GM18511 (cell line): ENCODE data around the gene TGFBI.

ENCODE experiments used
- ATAC-seq: cut with Tn5 transposase; IDR thresholded peaks from one replicate; pipeline ENCODE4 v1.9.1; 2021; ENCODE audit warnings: mild to moderate bottlenecking, moderate library complexity; ENCODE audit not compliant: unreplicated experiment

The TGFBI gene

GRCh38 chr5:136061630-136062365 lies 33.0 kb downstream of the TGFBI start:
- no peak for ATAC-seq

- peak; percentile 82 for ATAC-seq
These were observed 33.8 kb downstream of the TGFBI start for GRCh38 chr5:136062366-136063274.

- no peak for ATAC-seq
These were observed 35.1 kb downstream of the TGFBI start for GRCh38 chr5:136063778-136064465.

- ATAC-seq: no peak
These were observed 35.7 kb downstream of the TGFBI start for GRCh38 chr5:136064510-136064909.

- no peak for ATAC-seq
These were observed 36.8 kb downstream of the TGFBI start for GRCh38 chr5:136065588-136065987.

- no peak for ATAC-seq
These were observed 38.0 kb downstream of the TGFBI start for GRCh38 chr5:136066661-136067271.

GRCh38 chr5:136067422-136067821 lies 38.6 kb downstream of the TGFBI start:
- ATAC-seq: no peak

- no peak for ATAC-seq
These were observed 41.9 kb downstream of the TGFBI start for GRCh38 chr5:136070486-136071285.

GRCh38 chr5:136073714-136074529 lies 45.1 kb downstream of the TGFBI start:
- ATAC-seq: peak; percentile 91

- ATAC-seq: no peak
These were observed 46.7 kb downstream of the TGFBI start for GRCh38 chr5:136075466-136075891.

- ATAC-seq: no peak
These were observed 47.3 kb downstream of the TGFBI start for GRCh38 chr5:136076067-136076466.

GRCh38 chr5:136076881-136077445 lies 48.2 kb downstream of the TGFBI start:
- ATAC-seq: no peak

GRCh38 chr5:136079195-136079985 lies 50.6 kb downstream of the TGFBI start:
- ATAC-seq: no peak

GRCh38 chr5:136080113-136080482 lies 51.3 kb downstream of the TGFBI start:
- ATAC-seq: peak; percentile 12

- ATAC-seq: peak; percentile 93
These were observed 51.9 kb downstream of the TGFBI start for GRCh38 chr5:136080483-136081216.

- no peak for ATAC-seq
These were observed 52.4 kb downstream of the TGFBI start for GRCh38 chr5:136081217-136081591.

GRCh38 chr5:136082390-136083193 lies 53.8 kb downstream of the TGFBI start:
- no peak for ATAC-seq
